ENCODE measurements around the gene ATP7B. TPM values are rescaled to one million over a fixed set of nuclear protein-coding genes. Genes with fewer than 3 reads are reported as not detected.

ATP7B gene
- polyA plus RNA-seq, 3 donors, result 0.39 to 0.44 TPM; not detected in 1

GRCh38 chr13:51944428-51944827 is 66.8 kb downstream of the ATP7B start:
- H3K27ac Mint-ChIP-seq, result peak overlapping the region in 1 of 7 donors; percentile 50

GRCh38 chr13:51943721-51944120 is 67.5 kb downstream of the ATP7B start:
- Mint-ChIP-seq H3K4me1 (peaks cover 7% of the 10 kb centered on the region), H3K27ac (peak overlapping the region in 1 of 7 donors; percentile 42)
- H3K4me1 ChIP-seq (ENCODE audit: control insufficient read depth in 1 of 2, insufficient read depth in 2 of 2, low read length in 2 of 2), result no peaks in the 10 kb centered on the region

More at GRCh38 chr13:51944428-51944827, 66.8 kb downstream of the ATP7B start:
- Histone ChIP-seq H3K79me2 (ENCODE audit: insufficient read depth, low read length) (no peaks in the 10 kb centered on the region), H3K27ac (ENCODE audit: low read depth in 1 of 2, low read length in 2 of 2) (no peak overlapping the region), H3K9ac (ENCODE audit: insufficient read depth, low read length, poor library complexity, severe bottlenecking) (no peak overlapping the region), H3K9me3 (replicated peaks in 1 of 2; ENCODE audit: control insufficient read depth in 1 of 2, insufficient read depth in 1 of 2, low read length in 2 of 2) (no peaks in the 10 kb centered on the region), H3K36me3 (replicated peaks in 1 of 2; ENCODE audit: control insufficient read depth in 1 of 2, insufficient read depth in 2 of 2, low read length in 2 of 2) (no peaks in the 10 kb centered on the region), H2AFZ (ENCODE audit: insufficient read depth, low read depth, low read length, poor library complexity, severe bottlenecking) (no peak overlapping the region), H3K27me3 (ENCODE audit: control insufficient read depth in 2 of 2, insufficient read depth in 2 of 2, low read length in 2 of 2) (no peaks in the 10 kb centered on the region), H3K4me1 (ENCODE audit: control insufficient read depth in 1 of 2, insufficient read depth in 2 of 2, low read length in 2 of 2) (no peaks in the 10 kb centered on the region), H3K4me3 (replicated peaks in 1 of 3; ENCODE audit: low read depth in 2 of 3, low read length in 3 of 3) (no peak overlapping the region), H3K4me2 (replicated peaks; ENCODE audit: extremely low read depth, low read length, poor library complexity, severe bottlenecking) (no peak overlapping the region), H4K20me1 (ENCODE audit: insufficient read depth, low read length) (no peaks in the 10 kb centered on the region)
- Mint-ChIP-seq H3K9me3 (peaks cover 0 to 2% (median 0%) of the 10 kb centered on the region in 7 donors), H3K4me3 (no peak overlapping the region), H3K27me3 (ENCODE audit: low read depth in 3 of 3) (peaks cover 0 to 7% (median 2%) of the 10 kb centered on the region in 3 donors), H3K4me1 (peaks cover 7% of the 10 kb centered on the region), H3K36me3 (no peaks in the 10 kb centered on the region)
- no peak for DNase-seq
- intact Hi-C loops (cut with micrococcal nuclease), result no loop called here
- WGBS (ENCODE audit: insufficient coverage), result 56% methylated on average over 4 of the region's 4 CpGs
- no peak for TF ChIP-seq CTCF (IDR thresholded peaks at IDR 0.05)

More at GRCh38 chr13:51943721-51944120, 67.5 kb downstream of the ATP7B start:
- Histone ChIP-seq H3K4me3 (replicated peaks in 1 of 3; ENCODE audit: low read depth in 2 of 3, low read length in 3 of 3) (no peak overlapping the region), H3K27ac (ENCODE audit: low read depth in 1 of 2, low read length in 2 of 2) (no peak overlapping the region), H3K9ac (ENCODE audit: insufficient read depth, low read length, poor library complexity, severe bottlenecking) (no peak overlapping the region), H3K79me2 (ENCODE audit: insufficient read depth, low read length) (no peaks in the 10 kb centered on the region), H3K27me3 (ENCODE audit: control insufficient read depth in 2 of 2, insufficient read depth in 2 of 2, low read length in 2 of 2) (no peaks in the 10 kb centered on the region), H3K4me2 (replicated peaks; ENCODE audit: extremely low read depth, low read length, poor library complexity, severe bottlenecking) (no peak overlapping the region), H3K36me3 (replicated peaks in 1 of 2; ENCODE audit: control insufficient read depth in 1 of 2, insufficient read depth in 2 of 2, low read length in 2 of 2) (no peaks in the 10 kb centered on the region), H4K20me1 (ENCODE audit: insufficient read depth, low read length) (no peaks in the 10 kb centered on the region), H3K9me3 (replicated peaks in 1 of 2; ENCODE audit: control insufficient read depth in 1 of 2, insufficient read depth in 1 of 2, low read length in 2 of 2) (no peaks in the 10 kb centered on the region), H2AFZ (ENCODE audit: insufficient read depth, low read depth, low read length, poor library complexity, severe bottlenecking) (no peak overlapping the region)
- DNase-seq, result no peak
- intact Hi-C loops (cut with micrococcal nuclease), result no loop called here
- Mint-ChIP-seq H3K9me3 (peaks cover 0 to 2% (median 0%) of the 10 kb centered on the region in 7 donors), H3K4me3 (no peak overlapping the region), H3K36me3 (no peaks in the 10 kb centered on the region), H3K27me3 (ENCODE audit: low read depth in 3 of 3) (peaks cover 0 to 7% (median 2%) of the 10 kb centered on the region in 3 donors)
- 76% methylated on average over 8 of the region's 8 CpGs for WGBS (ENCODE audit: insufficient coverage)
- TF ChIP-seq CTCF (IDR thresholded peaks at IDR 0.05), result no peak
